ENCODE measurements around the gene ENG. TPM values are rescaled to one million over a fixed set of nuclear protein-coding genes. Genes with fewer than 3 reads are reported as not detected.

Gene ENG
- total and polyA plus RNA-seq, 10 donors, result 29.2 to 334 (median 222) TPM

DNA sequence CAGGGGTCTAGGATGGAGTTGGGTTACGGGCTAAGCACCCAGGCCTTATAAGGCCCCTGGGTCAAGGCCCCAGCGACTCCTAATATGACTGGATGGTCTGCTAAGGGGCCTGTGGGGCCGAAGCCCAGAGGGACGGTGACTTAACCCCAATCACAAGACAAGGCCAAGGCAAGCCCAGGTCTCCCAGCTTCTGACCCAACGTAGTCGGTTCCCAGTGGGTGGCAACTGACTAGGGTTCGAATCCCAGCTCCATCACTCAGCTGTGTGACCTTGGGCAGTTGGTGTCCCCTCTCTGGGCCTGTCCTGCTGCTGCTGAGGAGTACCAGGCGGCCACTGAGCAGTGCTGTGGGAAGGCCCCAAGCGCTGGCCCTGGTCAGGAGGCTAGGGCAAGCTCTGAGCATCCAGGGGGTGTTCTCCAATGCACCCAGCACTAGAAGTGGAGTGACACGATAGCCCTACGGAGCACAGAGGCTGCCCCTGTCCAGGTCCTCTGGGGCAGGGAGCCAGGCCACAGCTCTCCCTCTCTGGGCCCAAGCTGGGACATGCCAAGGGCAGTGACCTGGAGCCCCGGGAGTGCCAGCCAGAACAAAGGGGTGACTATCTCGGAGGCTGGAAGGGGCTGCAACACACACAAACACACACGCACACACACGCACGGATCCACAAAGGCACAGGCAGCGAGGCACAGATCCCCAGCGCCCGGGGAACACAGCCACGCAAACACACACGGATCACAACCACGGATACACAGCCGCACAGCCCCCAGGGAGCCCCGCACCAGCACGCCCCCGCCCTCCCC, 22.5 kb upstream of the ENG start:
- DNase-seq, result peak; percentile 68
- Histone ChIP-seq H3K9me3 (no peaks in the 10 kb centered on the region), H3K27ac (peak overlapping the region; percentile 15 to 83 (median 78)), H3K27me3 (replicated peaks in 1 of 7) (peaks cover 0 to 17% (median 4%) of the 10 kb centered on the region in 7 donors), H3K36me3 (peaks cover 0 to 13% (median 0%) of the 10 kb centered on the region in 6 donors), H3K4me1 (peaks cover 14 to 87% (median 50%) of the 10 kb centered on the region in 6 donors), H3K4me3 (peak overlapping the region; percentile 37 to 71 (median 40))
- TF ChIP-seq POLR2AphosphoS5 (IDR thresholded peaks at IDR 0.05) (no peak), POLR2A (IDR thresholded peaks at IDR 0.05) (no peak)
- TF ChIP-seq, protein P1, sequence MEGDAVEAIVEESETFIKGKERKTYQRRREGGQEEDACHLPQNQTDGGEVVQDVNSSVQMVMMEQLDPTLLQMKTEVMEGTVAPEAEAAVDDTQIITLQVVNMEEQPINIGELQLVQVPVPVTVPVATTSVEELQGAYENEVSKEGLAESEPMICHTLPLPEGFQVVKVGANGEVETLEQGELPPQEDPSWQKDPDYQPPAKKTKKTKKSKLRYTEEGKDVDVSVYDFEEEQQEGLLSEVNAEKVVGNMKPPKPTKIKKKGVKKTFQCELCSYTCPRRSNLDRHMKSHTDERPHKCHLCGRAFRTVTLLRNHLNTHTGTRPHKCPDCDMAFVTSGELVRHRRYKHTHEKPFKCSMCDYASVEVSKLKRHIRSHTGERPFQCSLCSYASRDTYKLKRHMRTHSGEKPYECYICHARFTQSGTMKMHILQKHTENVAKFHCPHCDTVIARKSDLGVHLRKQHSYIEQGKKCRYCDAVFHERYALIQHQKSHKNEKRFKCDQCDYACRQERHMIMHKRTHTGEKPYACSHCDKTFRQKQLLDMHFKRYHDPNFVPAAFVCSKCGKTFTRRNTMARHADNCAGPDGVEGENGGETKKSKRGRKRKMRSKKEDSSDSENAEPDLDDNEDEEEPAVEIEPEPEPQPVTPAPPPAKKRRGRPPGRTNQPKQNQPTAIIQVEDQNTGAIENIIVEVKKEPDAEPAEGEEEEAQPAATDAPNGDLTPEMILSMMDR (IDR thresholded peaks at IDR 0.05 in 8 of 11, conservative IDR thresholded peaks at IDR 0.05 in 3 of 11), result no peak
- WGBS, 5 donors, result 32 to 73% (median 40%) methylated on average over 8 to 26 of the region's 26 CpGs
- intact Hi-C loops (cut with DNase I; ENCODE audit: low total_unique reads), result no loop called here

DNA sequence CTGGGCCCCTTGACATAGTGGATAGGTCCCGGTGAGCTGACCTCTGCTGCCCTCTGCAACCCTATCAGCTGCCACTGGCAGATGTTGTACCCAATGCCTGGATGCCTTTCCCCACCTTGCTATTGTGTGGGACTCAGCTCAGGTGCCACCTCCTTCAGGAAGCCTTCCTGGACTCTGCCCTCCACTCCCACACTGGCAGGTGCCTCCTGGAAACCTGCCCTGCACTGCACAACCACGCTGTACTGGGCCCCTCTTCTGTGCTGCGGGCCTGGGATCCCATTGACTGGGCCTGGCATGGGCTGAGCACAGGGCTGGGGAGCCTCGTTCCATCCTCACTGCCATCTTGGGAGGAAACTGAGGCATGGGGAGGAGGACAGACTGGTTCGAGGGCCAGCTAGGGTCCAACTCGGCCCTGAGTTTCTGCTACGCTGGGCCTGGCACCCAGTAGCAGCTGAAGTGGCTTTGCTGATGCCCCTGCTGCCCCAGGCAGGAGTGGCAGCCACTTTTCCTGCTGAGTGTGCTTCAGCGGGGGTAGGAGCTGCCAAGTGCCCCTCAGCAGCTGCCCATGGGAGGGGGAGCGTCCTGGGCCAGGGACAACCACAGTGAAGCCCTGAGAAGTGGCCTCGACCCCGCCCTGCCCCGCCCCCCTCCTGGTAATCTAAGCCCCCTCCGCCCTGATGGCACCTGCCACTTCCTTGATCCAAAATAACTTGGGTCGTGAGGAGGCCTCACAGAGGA, 21.7 kb upstream of the ENG start:
- Histone ChIP-seq H3K9me3 (no peaks in the 10 kb centered on the region), H3K27ac (peak overlapping the region in 6 of 8 donors; percentile 58 to 83 (median 80)), H3K4me3 (peak overlapping the region in 4 of 8 donors; percentile 39 to 71 (median 48)), H3K4me1 (peaks cover 14 to 94% (median 48%) of the 10 kb centered on the region in 6 donors), H3K27me3 (replicated peaks in 1 of 7) (peaks cover 0 to 17% (median 4%) of the 10 kb centered on the region in 7 donors), H3K36me3 (peaks cover 0 to 21% (median under 1%) of the 10 kb centered on the region in 6 donors)
- intact Hi-C loops (cut with DNase I; ENCODE audit: low total_unique reads), result no loop called here
- peak in 1 of 3 donors; percentile 26 for TF ChIP-seq POLR2AphosphoS5 (IDR thresholded peaks at IDR 0.05)
- TF ChIP-seq, protein P1 (IDR thresholded peaks at IDR 0.05 in 8 of 11, conservative IDR thresholded peaks at IDR 0.05 in 3 of 11), result no peak
- WGBS, 5 donors, result 70 to 81% (median 74%) methylated on average over 4 to 14 of the region's 14 CpGs
- DNase-seq, result peak; percentile 69

DNA sequence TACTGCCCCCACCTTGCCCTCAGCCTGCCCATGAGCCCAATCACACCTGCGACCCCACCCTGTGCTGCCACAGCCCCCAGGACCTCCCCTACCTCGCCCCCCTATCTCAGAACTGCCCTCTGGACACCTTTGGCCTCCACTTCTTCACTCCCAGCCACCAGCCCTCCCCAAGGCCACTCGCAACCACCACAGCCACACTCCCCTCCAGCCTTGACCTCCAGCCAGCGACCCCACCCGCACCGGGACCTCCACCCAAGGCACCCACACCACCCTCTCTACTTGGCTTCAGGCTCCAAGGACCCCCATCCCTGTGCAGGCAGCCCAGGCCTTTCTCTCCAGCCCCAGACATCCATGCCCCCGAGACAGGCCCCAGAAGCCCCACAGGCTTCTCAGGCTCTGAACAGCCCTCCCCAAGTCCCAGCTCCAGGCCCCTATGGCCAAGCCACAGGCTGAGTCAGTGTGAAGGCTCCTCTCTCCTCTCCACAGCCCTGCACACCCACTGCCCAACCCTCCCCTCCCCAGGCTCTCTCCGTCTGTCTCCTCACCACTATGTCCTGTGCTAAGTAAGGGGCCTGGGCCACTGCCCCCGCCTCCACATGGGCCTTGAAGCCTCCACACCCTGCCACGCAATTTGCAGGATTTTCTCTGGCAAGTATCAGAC, 21.0 kb upstream of the ENG start:
- WGBS, 5 donors, result 54 to 90% (median 78%) methylated on average over 10 of the region's 10 CpGs
- TF ChIP-seq, protein P1 (IDR thresholded peaks at IDR 0.05 in 8 of 11, conservative IDR thresholded peaks at IDR 0.05 in 3 of 11), result no peak
- no peak for TF ChIP-seq POLR2A (IDR thresholded peaks at IDR 0.05)
- no peak for TF ChIP-seq POLR2AphosphoS5 (IDR thresholded peaks at IDR 0.05)
- Histone ChIP-seq H3K9me3 (no peaks in the 10 kb centered on the region), H3K4me3 (peak overlapping the region in 3 of 8 donors; percentile 42 to 71 (median 54)), H3K4me1 (peaks cover 14 to 97% (median 47%) of the 10 kb centered on the region in 6 donors), H3K36me3 (peaks cover 0 to 29% (median 6%) of the 10 kb centered on the region in 6 donors), H3K27ac (peak overlapping the region in 6 of 8 donors; percentile 26 to 83 (median 80)), H3K27me3 (replicated peaks in 1 of 7) (peaks cover 0 to 17% (median 4%) of the 10 kb centered on the region in 7 donors)
- intact Hi-C loops (cut with DNase I; ENCODE audit: low total_unique reads), result no loop called here
- DNase-seq, result peak; percentile 62
